GM12892 (cell line): ENCODE data around the gene MME.

Source experiments
- POLR2A ChIP-seq: IDR thresholded peaks from 2 replicates; pipeline ENCODE4 v1.6.1; 2011; ENCODE audit warnings: low read depth, low read length, control low read depth
- POLR2AphosphoS5 ChIP-seq: IDR thresholded peaks from 2 replicates; pipeline ENCODE4 v1.6.1; 2011; ENCODE audit warnings: low read depth, low read length, control low read depth
- TAF1 ChIP-seq: IDR thresholded peaks from 2 replicates; pipeline ENCODE4 v1.6.1; 2011; ENCODE audit warnings: low read depth, mild to moderate bottlenecking, control low read depth, low read length, borderline replicate concordance

DNA sequence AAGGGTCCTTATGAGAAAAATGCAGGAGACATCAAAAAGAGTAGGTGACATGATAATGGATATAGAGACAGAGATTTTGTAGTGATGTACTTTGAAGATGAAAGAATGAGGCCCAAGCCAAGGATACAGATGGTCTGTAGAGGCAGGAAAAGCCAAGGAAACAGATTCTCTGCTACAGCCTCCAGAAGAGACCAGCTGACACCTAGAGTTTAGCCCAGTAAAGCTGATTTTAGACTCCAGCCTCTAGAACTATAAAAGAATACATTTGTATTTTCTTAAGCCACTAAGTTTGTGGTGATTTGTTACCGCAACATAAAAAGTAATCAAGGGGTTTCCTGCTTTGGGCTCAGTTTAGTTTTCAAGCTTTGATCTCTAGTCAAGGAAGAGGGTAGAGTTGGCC, 148.6 kb downstream of the MME start:
- TF ChIP-seq POLR2A (no peak), POLR2AphosphoS5 (no peak), TAF1 (no peak)
